Mucosa of stomach (tissue), 1 donor: ENCODE data around the gene DIS3L2.
"Not testable (repeated sequence)": the region's sequence is repeated elsewhere in the genome, so short reads cannot be mapped to it uniquely, and the experiment has no call there.

Source experiments
- H3K27me3 ChIP-seq: one replicate; pipeline ENCODE4 v1.7.0; 2013; ENCODE audit warnings: mild to moderate bottlenecking, low read length; ENCODE audit not compliant: control insufficient read depth, insufficient read depth
- H3K36me3 ChIP-seq: one replicate; pipeline ENCODE4 v1.7.0; 2013; ENCODE audit warnings: low read length; ENCODE audit not compliant: control insufficient read depth, insufficient read depth
- H3K4me1 ChIP-seq: one replicate; pipeline ENCODE4 v1.7.0; 2013; ENCODE audit warnings: mild to moderate bottlenecking, low read length; ENCODE audit not compliant: control insufficient read depth, insufficient read depth
- H3K4me3 ChIP-seq: one replicate; pipeline ENCODE4 v1.7.0; 2013; ENCODE audit warnings: low read length
- H3K9ac ChIP-seq: one replicate; pipeline ENCODE4 v1.7.0; 2013; ENCODE audit warnings: mild to moderate bottlenecking, low read length, moderate library complexity
- H3K9me3 ChIP-seq: one replicate; pipeline ENCODE4 v1.7.0; 2013; ENCODE audit warnings: mild to moderate bottlenecking, low read length, moderate library complexity; ENCODE audit not compliant: control insufficient read depth
- donor health status: Pancreatic carcinoma.

DIS3L2 gene

DNA sequence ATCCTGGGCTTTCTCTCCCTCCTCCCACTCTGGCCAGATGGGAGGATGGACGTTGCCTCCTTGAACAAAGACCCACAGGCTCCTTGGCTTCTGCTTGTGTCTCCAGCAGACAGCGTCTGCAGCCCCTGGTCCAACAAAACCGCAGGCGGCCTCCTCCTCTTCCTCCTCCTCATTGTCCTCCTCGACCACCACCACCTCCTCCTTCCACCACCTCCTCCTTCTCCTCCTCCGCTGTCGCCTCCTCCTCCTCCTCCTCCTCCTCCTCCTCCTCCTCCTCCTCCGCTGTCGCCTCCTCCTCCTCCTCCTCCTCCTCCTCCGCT, 371.4 kb downstream of the DIS3L2 start:
- Histone ChIP-seq H3K9ac (no peak overlapping the region), H3K4me3 (no peak overlapping the region), H3K4me1 (no peaks in the 10 kb centered on the region), H3K9me3 (no peaks in the 10 kb centered on the region), H3K36me3 (no peaks in the 10 kb centered on the region), H3K27me3 (no peaks in the 10 kb centered on the region)

DNA sequence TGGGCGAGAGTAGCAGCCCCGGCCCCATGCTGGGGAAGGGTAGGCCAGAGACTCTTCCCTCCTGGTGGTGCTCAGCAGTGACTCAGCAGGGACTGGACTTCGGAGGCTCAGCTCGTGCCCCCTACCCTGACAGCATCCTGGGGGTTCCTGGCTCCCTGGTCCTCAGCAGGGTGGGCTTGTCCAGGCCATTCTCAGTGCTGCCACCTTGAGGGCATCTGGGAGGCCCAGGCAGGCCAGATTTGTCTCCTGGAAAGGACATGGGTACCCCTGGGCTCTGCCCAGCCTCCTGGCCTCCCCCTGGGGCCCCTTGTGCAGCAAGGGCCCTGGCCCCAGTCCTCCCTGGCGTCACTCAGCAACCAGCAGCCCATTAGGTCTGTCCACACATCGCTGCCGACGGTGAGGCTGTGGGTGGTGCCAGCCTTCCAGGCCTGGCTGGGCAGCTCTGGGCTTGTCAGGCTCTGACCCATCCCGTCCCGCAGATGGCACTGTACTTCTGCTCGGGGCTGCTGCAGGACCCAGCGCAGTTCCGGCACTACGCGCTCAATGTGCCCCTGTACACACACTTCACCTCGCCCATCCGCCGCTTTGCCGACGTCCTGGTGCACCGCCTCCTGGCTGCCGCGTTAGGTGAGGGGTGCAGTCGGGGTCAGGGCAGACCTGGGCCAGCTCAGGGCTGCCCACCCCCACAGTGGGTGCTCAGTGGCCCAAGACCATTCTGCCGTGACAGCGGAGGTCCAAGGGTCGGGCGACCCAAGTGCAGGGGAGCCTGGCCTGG, 372.0 kb downstream of the DIS3L2 start:
- H3K4me1 ChIP-seq, result no peaks in the 10 kb centered on the region
- H3K36me3 ChIP-seq, result no peaks in the 10 kb centered on the region
- no peak overlapping the region for H3K9ac ChIP-seq
- no peaks in the 10 kb centered on the region for H3K9me3 ChIP-seq
- H3K27me3 ChIP-seq, result no peaks in the 10 kb centered on the region
- H3K4me3 ChIP-seq, result no peak overlapping the region

DNA sequence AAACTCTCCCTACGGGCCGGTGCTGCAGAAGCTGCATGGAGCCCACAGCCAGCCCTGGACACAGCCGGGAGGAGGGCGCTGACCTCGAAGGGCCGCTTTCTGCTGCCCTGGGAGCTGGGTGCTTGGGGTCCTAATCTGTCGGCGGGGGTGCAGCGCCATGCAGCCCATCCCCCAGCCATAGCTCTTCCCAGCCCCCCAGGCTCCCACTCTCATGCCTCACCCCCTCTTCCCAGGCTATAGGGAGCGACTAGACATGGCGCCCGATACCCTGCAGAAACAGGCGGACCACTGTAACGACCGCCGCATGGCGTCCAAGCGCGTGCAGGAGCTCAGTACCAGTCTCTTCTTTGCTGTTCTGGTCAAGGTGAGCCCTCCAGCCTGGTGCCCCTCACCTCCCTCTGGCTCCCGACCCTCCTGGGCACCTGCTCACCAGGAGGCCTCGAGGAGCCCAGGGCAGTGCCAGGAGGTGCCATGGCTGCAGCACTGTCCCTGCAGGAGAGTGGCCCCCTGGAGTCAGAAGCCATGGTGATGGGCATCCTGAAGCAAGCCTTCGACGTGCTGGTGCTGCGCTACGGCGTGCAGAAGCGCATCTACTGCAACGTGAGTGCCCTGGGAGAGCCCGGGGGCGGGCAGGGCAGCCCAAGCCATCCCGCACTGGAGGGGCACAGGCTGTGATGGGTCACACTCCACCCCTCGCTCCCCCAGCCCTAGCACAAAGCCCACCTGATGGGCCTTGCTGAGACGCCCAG, 372.8 kb downstream of the DIS3L2 start:
- H3K27me3 ChIP-seq, H3K4me1 ChIP-seq, H3K9ac ChIP-seq, H3K9me3 ChIP-seq, H3K4me3 ChIP-seq, H3K36me3 ChIP-seq: not testable (repeated sequence)

DNA sequence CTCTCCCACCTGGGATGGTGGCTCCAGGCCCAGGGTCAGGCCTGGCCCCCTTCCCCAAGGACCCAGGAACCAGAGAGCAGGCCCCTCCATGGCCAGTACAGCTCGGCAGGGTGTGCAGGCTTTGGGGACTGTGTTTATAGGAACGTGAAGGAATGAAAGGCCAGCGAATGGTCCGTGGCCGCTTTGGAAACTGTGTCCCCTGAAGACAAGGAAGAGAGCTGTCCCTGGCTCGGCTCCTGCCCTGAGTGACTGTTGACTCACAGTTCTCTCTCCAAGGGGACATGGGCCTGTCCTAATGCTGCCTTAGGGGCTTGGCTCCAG, 373.3 kb downstream of the DIS3L2 start:
- not testable (repeated sequence) for H3K27me3 ChIP-seq, H3K36me3 ChIP-seq, H3K4me1 ChIP-seq, H3K4me3 ChIP-seq, H3K9me3 ChIP-seq, H3K9ac ChIP-seq

DNA sequence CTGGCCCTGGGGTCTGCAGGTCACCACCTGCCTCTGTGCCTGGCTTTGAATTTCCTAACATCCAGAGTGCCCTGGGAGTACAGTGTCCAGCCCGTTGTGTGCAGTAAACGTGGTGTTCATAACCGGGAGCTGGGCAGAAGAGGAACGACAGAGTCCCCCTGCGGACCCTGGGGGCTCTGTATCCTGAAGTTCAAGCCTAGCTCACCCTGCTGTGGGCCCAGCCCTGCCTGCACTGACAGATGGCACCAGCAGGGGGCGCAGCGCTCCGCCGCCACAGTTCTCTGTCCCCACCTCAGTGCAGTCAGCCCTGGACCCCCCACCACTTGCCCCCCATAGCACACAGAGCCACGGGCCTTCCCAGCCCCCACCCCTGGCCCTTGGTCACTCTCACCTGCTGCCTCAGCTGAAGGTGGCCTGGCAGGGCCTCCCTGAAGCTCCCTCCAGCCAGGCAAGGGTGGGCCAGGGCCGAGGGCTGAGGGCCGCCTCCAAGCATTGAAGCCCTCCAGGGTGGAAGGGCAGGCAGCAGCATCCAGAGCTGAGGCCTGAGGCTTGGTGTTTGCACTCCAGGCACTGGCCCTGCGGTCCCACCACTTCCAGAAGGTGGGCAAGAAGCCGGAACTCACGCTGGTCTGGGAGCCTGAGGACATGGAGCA, 373.8 kb downstream of the DIS3L2 start:
- not testable (repeated sequence) for H3K27me3 ChIP-seq, H3K4me1 ChIP-seq, H3K9ac ChIP-seq, H3K36me3 ChIP-seq, H3K4me3 ChIP-seq, H3K9me3 ChIP-seq

DNA sequence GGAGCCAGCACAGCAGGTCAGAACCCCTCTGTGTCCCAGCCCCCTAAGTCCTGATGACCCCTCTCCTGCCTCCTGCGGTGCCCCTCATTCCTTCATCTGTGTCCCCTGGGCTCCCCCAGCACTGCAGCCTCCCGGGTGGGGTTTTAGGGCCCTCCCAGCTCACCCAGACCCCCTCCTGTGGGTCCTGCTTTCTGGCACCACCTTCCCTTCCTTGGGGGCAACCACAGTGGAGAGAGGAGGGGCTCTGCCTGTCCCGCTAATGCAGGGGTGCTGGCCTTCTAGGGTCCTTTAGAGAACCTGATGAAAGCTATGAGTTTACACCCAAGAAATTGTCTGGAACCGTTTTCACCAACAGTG, 374.3 kb downstream of the DIS3L2 start:
- no peaks in the 10 kb centered on the region for H3K9me3 ChIP-seq
- no peak overlapping the region for H3K9ac ChIP-seq
- H3K4me1 ChIP-seq, result no peaks in the 10 kb centered on the region
- no peaks in the 10 kb centered on the region for H3K27me3 ChIP-seq
- H3K4me3 ChIP-seq, result no peak overlapping the region
- H3K36me3 ChIP-seq, result no peaks in the 10 kb centered on the region

DNA sequence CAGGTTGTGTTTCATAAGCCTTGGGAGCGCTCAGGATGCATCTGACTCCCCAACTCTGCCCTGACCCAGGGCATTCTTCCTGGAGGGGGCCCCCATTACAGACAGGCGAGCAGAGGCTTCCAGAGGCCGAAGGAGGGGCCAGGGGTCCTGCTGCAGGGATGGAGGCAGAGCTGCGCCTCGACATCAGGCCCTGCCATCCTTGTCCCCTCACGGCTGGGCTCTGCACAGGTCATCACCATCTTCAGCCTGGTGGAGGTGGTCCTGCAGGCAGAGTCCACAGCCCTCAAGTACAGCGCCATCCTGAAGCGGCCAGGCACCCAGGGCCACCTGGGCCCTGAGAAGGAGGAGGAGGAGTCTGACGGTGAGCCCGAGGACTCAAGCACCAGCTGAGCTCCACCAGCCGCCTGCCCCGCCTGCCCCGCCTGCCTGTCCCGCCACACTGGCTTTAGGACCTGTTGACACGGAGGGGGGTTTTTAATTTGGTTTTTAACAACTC, 374.8 kb downstream of the DIS3L2 start:
- Histone ChIP-seq H3K27me3 (no peaks in the 10 kb centered on the region), H3K4me3 (no peak overlapping the region), H3K4me1 (no peaks in the 10 kb centered on the region), H3K9me3 (no peaks in the 10 kb centered on the region), H3K36me3 (no peaks in the 10 kb centered on the region), H3K9ac (no peak overlapping the region)

DNA sequence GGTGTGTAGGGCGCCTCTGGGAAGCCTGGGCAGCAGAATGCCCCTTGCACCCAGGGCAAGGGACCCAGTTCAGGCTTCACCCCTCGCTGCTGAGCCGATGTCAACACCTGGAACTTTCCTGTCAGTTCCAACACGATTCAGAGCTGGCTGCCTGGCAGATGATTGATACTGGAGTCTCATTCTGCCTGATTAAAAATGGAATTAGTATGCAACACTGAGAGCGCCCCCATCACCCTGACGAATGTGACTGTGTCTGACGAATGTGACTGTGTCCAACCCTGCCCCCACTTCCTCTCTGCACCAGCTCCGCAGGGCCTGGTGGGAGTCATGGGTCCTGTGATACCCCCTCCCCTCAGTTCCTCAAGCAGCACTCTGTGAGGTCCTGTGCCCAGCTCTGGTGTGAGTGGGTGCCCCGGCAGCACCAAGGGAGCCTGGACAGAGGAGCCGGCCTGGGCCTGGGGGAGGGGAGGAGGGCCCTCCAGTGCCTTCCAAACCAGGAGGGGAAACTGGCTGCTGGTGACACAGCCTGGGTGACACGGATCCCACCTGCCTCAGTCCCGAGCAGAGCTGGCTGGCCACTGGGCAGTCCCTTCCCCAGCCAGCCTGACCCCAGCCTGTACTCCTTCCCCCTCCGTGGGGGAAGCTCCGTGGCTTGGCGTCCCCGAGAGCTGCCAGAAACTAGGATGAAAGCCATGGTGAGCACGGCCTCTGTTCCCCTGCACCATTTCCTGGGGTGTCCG, 375.6 kb downstream of the DIS3L2 start:
- Histone ChIP-seq H3K4me1 (no peaks in the 10 kb centered on the region), H3K9ac (no peak overlapping the region), H3K36me3 (no peaks in the 10 kb centered on the region), H3K9me3 (no peaks in the 10 kb centered on the region), H3K27me3 (no peaks in the 10 kb centered on the region), H3K4me3 (no peak overlapping the region)

DNA sequence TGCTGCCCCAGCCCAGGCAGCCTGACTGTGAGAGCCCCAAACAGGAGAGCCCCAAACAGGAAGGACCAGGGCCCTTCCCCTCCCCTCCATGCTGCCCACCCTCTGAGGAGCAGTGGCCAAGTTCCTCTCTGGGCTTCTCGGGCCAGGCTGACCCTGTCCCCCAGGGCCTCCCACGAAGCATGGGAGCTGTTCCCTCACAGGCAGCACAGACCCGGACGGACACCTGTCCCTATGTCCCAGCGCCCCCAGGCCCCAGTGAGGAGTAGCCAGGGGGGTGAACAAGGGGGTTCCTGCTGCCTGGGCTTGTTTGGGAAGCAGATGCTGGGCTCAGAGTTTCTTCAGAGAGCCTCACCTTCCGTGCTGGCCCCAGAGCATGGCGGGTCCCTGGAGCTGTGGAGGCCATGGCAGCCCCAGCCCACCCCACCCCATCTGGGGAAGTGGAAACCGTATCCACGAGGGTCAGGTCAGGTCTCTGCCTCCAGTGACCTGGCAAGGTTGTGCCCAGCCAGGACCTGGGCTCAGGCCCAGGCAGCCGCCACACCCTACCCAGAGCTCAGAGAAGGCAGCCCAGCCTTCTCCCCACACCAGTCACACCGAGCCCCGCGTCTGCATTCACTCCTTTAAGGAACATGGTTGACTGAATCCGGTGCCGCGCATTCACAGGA, 376.7 kb downstream of the DIS3L2 start:
- H3K9ac ChIP-seq, H3K9me3 ChIP-seq, H3K4me3 ChIP-seq, H3K4me1 ChIP-seq, H3K27me3 ChIP-seq, H3K36me3 ChIP-seq: not testable (repeated sequence)

DNA sequence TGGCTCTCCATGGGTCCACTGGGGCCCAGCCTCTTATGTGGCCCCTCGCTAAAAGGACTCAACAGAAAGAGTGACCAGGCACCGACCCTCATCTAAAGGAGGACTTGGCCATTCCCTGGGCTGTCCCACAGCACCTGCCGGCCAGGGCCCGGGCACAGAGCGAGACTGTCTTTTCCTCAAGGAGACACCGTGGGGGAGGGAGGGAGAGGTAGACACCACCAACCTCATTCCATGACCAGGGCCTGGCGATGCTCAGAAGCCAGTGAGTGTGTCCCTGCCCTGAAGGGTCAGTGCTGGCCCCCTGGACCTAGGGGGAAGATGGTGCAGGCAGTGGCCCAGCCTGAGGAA, 377.2 kb downstream of the DIS3L2 start:
- Histone ChIP-seq H3K4me1 (no peaks in the 10 kb centered on the region), H3K9ac (no peak overlapping the region), H3K9me3 (no peaks in the 10 kb centered on the region), H3K4me3 (no peak overlapping the region), H3K36me3 (no peaks in the 10 kb centered on the region), H3K27me3 (no peaks in the 10 kb centered on the region)

DNA sequence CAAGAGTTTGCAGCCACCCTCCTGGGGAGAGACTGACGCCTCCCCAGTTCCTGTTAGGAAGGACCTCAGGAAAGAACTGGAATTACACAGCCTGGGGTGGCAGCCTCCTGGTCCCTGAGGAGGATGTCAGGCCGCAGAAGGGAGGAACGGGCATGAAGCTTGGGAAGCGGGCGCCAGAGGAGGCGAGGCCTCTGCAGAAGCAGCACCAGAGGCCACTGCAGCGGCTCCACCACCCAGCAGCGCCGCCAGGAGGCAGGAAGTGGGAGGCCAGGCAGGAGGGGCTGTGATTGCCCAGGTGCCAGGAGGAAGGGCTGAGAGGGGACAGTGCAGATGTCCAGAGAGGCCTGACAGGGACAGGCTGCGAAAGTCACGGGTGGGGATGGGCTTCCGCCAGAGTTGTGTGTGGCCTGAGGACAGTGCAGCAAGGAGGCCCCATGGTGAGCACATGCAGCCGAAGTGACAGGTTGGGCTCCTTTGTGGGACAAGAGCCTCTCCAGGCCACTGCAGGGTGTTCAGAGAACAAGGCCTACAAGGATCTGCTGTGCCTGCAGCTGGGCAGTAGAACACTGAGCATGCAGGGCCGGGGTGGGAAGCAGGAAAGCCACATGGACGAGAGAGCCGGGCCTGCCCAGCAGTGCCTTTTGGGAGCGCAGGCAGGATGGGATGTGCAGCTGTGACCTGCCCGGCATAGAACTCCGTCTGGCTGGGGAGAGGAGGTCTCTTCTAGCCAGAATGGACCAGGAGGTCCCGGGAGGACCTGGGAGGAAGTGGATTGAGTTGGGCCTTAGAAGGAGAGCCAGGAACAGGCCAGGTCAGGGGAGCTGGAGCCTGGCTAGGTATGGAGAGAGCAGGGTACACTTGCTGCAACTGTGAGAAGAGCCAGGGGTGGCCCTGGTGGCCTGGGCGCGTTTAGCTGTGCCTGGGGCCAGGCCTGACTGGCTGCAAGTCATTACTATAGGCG, 377.9 kb downstream of the DIS3L2 start:
- H3K36me3 ChIP-seq, result no peaks in the 10 kb centered on the region
- H3K4me1 ChIP-seq, result no peaks in the 10 kb centered on the region
- no peak overlapping the region for H3K9ac ChIP-seq
- no peaks in the 10 kb centered on the region for H3K9me3 ChIP-seq
- H3K4me3 ChIP-seq, result no peak overlapping the region
- no peaks in the 10 kb centered on the region for H3K27me3 ChIP-seq
